ENCODE results near the gene CXCR4. TPM values are rescaled to one million over a fixed set of nuclear protein-coding genes. Genes with fewer than 3 reads are reported as not detected.

The CXCR4 gene
- total and polyA plus RNA-seq, 2 experiments from 2014 or later, result 2.1 TPM

DNA sequence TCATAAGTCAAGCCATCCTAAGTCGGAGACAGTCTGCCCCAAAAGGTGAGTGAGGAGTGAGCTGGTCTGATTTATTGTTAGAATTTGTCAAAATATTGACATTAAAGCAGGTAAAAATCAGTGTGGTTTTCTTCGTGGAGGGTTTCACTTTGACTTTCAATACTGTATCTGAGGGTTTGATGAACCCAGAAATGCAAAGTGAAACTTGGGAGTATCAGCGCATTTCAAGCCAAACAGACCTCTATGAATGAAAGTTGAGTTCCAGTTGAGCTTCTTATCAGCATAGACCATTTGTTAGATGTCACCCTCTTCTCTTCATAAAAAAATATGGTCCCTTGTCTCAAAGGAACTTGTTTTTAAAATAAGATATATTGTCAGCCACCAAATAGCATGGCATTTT is 21.7 kb upstream of the CXCR4 start (continued):
- TF ChIP-seq ETS1 (IDR thresholded peaks at IDR 0.05) (no peak), CTCF (conservative IDR thresholded peaks at IDR 0.05; ENCODE audit: low read depth in 2 of 2) (no peak)

GRCh38 chr2:136137982-136138381 is 20.0 kb upstream of the CXCR4 start:
- no peak overlapping the region for H3K4me3 Mint-ChIP-seq
- Histone ChIP-seq H3K4me2 (no peak overlapping the region), H3K36me3 (ENCODE audit: insufficient read depth) (no peaks in the 10 kb centered on the region), H3K27ac (ENCODE audit: low read depth) (no peak overlapping the region), H3K4me1 (ENCODE audit: insufficient read depth) (no peaks in the 10 kb centered on the region), H3K27me3 (ENCODE audit: insufficient read depth) (no peaks in the 10 kb centered on the region), H4K20me1 (replicated peaks; ENCODE audit: insufficient read depth) (no peaks in the 10 kb centered on the region), H3K79me2 (replicated peaks; ENCODE audit: insufficient read depth) (no peaks in the 10 kb centered on the region), H2AFZ (no peak overlapping the region), H3F3A (replicated peaks; ENCODE audit: low read depth) (no peaks in the 10 kb centered on the region), H3K9me2 (ENCODE audit: insufficient read depth) (peaks cover 17% of the 10 kb centered on the region), H3K4me3 (no peak overlapping the region)
- DNase-seq (ENCODE audit: low spot score), result no peak
- H3K27me3 Mint-ChIP-seq (ENCODE audit: insufficient read depth, low read depth, poor library complexity), result no peaks in the 10 kb centered on the region
- no peaks in the 10 kb centered on the region for H3K36me3 Mint-ChIP-seq (ENCODE audit: low read depth)
- H3K27ac Mint-ChIP-seq, result no peak overlapping the region
- no peaks in the 10 kb centered on the region for H3K9me3 Mint-ChIP-seq
- peaks cover 8% of the 10 kb centered on the region for H3K4me1 Mint-ChIP-seq
- ATAC-seq, result no peak
- TF ChIP-seq JUNB (IDR thresholded peaks at IDR 0.05; ENCODE audit: unreplicated experiment) (no peak), EZH2phosphoT487 (IDR thresholded peaks at IDR 0.05; ENCODE audit: unreplicated experiment) (no peak), ZNF462 (CRISPR knock-in tag; IDR thresholded peaks at IDR 0.05) (no peak), POLR2AphosphoS5 (IDR thresholded peaks at IDR 0.05; ENCODE audit: low read depth) (no peak), ETS1 (IDR thresholded peaks at IDR 0.05) (no peak)
